GM19397 (cell line): ENCODE results near the gene PHPT1.
"Not testable (repeated sequence)": the region's sequence is repeated elsewhere in the genome, so short reads cannot be mapped to it uniquely, and the experiment has no call there.

ENCODE experiments used
- ATAC-seq: cut with Tn5 transposase; IDR thresholded peaks from one replicate; pipeline ENCODE4 v1.9.1; 2021; ENCODE audit warnings: mild to moderate bottlenecking, moderate library complexity; ENCODE audit not compliant: unreplicated experiment

PHPT1 gene

GRCh38 chr9:136837146-136837855, 11.9 kb upstream of the PHPT1 start:
- ATAC-seq, result no peak

DNA sequence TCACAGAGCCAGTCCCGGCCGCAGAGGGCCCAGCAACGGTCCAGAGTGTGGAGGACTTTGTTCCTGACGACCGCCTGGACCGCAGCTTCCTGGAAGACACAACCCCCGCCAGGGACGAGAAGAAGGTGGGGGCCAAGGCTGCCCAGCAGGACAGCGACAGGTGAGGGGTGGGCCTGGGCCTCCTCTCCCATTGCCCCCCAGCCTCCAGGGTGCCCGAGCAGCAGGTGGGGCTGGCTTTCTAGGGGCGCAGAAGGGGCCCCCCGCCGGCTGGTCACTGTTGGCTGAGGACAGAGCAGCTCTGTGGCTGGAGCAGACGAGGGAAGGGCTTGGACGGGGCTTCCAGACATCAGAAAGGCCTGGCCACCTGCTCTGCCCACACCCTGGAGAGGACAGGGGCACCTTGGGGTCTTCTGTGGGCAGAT, 11.3 kb upstream of the PHPT1 start:
- not testable (repeated sequence) for ATAC-seq

DNA sequence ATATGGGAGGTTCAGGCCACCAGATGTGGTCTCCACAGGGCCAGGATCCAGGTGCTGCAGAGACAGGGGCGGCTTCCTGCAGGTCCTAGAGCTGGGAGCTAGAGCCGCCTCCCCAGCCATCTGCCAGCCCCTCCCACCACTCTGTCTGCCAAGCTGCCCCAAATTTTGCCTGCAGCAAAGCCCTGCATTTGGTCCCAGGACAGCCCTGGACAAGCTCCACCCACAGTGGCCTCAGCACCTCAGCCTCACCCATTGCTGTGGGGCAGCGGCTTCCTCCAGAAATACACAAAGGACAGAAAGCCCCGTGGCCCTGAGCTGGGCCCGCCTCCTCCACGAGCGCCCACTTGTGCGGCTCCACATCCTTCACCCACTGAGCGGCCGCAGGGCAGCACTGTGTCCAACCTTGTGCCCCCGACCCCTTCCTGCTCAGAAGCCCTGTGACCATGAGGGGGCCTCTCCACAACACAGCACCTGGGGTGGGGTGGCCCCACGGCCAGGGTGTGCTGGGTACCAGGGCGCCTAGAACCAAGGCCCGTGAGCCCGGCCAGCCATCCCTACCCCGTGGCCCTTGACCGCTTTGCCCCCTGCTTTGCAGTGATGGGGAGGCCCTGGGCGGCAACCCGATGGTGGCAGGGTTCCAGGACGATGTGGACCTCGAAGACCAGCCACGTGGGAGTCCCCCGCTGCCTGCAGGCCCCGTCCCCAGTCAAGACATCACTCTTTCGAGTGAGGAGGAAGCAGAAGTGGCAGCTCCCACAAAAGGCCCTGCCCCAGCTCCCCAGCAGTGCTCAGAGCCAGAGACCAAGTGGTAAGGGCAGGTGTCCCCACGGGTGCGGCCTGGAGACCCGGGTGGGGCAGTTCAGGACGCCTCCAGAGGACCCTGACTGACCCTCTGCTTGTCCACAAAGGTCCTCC, 10.6 kb upstream of the PHPT1 start:
- ATAC-seq, result no peak

DNA sequence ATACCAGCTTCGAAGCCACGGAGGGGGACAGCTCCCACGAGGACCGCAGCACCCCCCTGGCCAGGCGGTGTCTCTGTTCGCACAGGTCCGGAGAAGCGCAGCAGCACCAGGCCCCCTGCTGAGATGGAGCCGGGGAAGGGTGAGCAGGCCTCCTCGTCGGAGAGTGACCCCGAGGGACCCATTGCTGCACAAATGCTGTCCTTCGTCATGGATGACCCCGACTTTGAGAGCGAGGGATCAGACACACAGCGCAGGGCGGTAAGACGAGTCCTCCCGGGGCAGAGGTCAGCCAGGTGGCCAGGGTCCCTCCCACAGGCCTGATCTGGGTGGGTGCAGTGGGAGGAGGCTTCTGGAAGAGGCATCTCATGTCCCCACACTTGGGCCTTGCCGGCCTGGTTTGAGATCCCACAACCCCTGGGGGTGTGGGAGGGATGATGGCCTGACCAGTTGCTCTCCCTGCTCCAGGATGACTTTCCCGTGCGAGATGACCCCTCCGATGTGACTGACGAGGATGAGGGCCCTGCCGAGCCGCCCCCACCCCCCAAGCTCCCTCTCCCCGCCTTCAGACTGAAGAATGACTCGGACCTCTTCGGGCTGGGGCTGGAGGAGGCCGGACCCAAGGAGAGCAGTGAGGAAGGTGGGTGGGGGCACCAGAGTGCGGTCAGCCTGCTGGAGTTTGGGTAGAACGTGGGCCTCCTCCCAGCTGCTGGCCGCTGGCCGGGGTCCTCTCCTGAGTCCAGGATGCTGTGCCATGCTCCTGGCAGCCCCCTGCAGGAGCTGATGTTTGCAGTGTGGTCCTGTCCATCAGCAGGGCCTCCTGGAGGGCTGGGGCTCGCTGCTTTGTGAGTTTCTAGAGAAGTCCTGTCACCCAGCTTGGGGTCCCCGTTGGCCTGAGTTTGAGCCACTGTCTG, 9.7 kb upstream of the PHPT1 start:
- ATAC-seq, result no peak

DNA sequence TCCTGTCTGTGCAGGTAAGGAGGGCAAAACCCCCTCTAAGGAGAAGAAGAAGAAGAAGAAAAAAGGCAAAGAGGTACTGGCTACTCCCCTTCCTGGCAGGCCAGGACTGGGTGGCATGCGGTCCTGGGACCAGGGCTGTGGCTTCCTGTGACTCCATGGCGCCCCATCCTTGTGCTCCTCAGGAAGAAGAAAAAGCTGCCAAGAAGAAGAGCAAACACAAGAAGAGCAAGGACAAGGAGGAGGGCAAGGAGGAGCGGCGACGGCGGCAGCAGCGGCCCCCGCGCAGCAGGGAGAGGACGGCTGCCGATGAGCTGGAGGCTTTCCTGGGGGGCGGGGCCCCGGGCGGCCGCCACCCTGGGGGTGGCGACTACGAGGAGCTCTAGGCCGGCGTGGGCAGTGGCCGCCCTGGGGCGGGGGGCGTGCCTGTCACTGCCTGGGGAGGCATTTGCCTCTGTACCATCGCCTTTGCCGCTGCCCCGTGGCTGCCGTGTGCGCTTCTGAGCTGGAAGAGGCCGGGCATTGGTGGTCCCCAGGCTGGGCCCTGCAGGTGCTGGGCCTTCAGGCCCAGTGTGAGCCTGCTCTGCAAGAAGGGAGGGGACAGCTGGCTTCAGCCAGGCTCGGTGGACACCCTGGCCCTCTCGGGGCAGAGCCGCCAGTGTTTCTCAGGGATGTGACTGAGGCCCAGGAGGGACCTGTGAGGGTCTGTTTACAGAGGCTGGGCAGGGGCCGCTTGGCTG, 8.9 kb upstream of the PHPT1 start:
- no peak for ATAC-seq

DNA sequence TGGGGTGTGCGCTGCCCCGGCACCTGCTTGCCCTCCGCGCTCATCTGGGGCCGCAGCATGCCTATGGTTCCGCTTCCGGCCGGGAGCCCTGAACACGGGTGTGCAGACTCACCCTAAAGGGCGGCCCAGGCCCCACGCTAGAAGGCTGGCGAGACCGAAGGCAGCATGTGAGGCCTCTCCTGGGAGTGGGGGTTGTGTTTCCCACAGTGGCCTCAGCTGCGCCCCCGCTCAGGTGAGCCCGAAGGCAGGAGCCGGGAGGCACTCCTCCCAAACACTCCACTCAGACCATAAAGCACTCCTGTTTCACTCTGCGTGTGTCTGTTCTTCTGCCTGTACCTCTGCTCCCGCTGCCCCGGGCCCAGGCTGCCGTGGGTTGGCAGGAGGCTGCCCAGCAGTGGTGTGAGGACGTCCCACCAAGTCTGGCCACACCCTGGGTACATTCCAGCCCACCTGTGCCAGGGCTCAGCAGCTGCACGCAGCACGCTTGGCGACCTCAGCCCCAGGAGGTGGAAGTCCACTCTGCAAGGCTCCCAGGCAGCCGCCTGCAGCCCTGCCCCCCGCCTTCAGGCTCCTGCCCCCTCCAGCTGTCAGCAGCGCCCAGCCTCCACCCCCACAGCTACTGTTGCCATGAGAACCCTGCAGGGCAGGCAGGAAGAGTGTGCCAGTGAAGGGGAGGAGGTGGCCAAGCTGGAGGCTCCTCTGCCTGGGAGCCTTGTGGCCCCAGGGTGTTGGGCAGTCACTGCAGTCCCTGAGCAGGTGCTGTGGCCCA, 8.1 kb upstream of the PHPT1 start:
- no peak for ATAC-seq

DNA sequence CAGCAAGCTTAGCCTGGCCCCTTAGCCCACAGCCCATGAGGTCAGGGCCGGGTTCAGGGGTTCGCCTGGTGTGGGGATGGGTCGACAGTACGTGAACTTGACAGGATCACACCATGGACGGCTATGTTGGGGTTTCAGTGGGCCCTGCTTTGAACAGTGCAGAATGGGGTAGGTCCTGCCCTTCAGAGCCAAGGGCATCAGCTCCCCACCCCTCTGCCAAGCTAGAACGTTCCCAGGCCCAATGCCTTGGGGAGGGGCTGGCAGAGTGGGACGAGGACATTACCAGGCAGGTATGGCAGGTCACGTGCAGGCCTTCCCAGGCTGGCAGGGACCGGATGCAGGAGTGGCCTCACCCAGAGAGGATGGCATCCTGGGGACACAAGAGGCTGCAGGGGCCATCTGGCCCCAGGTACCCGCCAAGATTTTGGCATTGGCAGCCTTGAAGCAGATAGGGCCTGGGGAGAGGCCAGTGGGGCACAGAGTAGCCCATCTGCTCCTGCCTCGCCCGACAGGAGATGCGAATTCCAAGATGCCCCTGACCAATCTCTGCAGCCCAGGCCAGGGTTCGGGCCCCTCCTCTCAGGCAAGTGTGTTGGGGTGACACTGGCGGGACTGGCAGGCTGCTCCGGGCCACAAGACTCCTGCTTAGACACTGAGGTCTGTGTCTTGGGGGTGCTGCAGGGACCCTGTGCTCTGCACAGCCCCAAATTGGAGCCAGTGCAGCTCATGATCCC, 7.4 kb upstream of the PHPT1 start:
- not testable (repeated sequence) for ATAC-seq

GRCh38 chr9:136842380-136842948, 6.7 kb upstream of the PHPT1 start, which contains the start of gene AJM1:
TSS of gene AJM1 (plus strand) at chr9:136842478. CDS start at chr9:136844415, 1,937 bp downstream.
- peak; percentile 62 for ATAC-seq

DNA sequence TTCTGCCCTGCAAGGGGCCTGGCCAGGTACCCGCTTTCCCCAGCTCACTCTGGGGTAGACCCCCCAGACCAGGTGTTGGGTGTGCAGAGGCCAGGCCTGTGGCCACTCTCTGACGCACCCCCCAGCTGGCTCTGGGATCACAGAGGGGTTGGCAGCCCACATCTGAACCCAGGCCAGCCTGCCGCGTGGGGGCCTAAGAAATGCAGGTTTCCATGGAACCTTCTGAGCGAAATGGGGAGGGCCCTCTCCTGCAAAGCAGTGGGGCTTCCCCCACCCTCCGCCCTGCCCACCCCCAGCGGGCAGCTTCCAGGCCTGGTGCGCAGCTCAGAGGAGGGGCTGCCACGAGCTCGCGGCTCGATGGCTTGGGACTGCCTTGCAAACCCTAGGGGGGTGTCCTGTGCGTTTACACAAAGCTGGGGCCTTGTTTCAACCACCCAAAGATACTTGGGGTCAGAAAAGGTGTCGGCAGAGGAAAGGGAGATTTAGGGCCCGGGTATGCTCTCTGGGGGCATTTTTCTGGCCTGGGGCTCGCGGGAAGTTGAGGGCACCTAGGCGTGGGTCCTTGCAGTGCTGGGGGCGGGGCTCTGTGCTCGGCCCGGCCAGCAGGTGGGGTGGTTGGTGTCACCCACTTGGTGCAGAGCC, 5.9 kb upstream of the PHPT1 start:
- ATAC-seq, result not testable (repeated sequence)

DNA sequence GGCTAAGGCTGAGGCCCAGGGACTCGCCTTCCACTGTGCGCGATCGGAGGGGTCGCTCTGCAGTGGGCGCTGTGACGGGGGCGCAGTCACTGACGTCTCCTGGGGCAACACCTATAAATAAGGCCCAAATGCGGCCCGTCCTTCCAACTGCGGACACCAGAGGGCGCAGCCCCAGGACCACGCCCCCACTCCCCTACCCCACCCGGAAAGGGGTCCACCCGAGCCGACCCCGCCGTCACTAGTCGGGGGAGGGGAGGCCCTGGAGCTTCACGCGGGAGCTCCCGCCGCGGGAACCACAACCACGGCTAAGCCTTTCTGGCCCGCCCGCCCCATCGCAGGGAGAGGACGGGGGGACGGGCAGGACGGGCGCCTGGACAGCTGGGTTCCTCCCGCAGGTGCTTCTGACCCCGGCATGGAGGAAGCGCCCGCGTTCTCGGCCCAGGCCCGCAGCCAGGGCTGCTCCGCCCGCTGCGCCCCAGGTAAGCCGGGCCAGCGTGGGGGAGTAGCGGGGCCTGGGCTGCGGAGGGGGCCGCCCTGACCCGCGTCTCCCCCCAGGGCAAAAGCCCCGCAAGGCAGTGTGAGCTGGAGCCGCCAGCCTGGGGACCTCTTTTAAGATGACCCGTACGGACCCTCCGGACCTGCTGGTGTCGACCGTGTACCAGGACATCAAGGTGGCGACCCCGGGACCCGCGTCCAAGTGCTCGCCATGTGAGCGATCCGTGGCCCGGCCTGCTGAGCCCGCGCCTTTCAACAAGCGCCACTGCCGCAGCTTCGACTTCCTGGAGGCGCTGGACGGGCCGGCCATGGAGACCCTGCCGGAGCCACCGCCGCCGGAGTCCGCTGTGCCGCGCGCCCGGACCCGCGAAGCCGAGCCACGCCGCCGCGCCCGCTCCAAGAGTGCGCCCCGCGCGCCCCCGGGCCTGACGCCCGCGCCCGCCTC, 5.1 kb upstream of the PHPT1 start:
- not testable (repeated sequence) for ATAC-seq

GRCh38 chr9:136844761-136845464, 4.3 kb upstream of the PHPT1 start:
- no peak for ATAC-seq

DNA sequence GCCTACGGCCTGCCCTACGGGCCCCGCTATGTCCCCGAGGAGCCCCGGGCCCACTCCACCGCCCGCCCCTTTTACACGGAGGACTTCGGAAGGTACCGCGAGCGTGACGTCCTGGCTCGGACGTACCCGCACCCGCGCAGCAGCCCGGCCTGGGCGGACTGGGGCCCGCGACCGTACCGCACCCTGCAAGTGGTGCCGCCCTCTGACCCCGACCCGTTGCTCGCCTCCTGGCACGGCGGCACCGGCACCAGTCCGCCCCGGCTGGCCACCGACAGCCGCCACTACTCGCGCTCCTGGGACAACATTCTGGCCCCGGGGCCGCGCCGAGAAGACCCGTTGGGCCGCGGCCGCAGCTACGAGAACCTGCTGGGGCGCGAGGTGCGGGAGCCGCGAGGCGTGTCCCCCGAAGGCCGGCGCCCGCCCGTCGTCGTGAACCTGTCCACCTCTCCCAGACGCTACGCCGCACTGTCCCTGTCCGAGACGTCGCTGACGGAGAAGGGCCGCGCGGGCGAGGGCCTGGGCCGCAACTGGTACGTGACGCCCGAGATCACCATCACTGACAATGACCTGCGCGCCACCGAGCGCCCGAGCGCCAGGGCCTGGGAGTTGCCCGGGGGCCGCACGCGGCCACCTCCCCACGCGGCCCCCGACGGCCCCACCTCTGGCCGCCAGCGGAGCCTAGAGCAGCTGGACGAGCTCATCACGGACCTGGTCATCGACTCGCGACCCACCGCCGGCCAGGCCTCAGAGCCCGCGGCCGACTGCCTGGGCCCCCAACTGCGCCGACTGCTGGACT, 3.5 kb upstream of the PHPT1 start:
- ATAC-seq, result no peak

DNA sequence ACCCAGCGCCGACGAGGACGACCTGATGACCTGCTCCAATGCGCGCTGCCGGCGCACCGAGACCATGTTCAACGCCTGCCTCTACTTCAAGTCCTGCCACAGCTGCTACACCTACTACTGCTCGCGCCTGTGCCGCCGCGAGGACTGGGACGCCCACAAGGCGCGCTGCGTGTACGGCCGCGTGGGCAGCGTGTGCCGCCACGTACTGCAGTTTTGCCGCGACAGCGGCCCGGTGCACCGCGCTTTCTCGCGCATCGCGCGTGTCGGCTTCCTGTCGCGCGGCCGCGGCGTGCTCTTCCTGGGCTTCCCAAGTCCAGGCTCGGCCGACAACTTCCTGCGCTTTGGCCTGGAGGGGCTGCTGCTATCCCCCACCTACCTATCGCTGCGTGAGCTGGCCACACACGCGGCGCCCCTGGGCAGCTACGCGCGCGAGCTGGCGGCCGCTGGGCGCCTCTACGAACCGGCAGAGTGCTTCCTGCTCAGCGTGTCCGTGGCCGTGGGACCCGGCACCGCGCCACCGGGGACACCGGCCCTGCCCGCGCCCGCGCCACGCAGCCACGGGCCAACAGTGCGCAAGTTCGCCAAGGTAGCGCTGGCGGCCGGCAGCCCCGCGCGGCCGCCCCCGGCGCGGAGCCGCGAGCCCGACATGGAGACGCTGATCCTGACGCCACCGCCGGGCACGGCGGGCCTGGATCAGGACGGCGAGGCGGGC, 2.7 kb upstream of the PHPT1 start:
- ATAC-seq, result no peak

- ATAC-seq, result no peak
Measured at GRCh38 chr9:136847088-136847825, 2.0 kb upstream of the PHPT1 start.
